Frontal cortex (tissue), 4 donors: ENCODE measurements around the gene FBXL17. TPM values are rescaled to one million over a fixed set of nuclear protein-coding genes. Genes with fewer than 3 reads are reported as not detected.

Experiments
- DNase-seq, 2 donors: peaks; one replicate each; pipeline ENCODE4 v3.0.0; 2012; ENCODE audit warnings: low spot score in 2 of 2
- FAIRE-seq: peaks from 2 replicates; lab custom pipeline; 2012; peaks lifted over from hg19 to GRCh38; lab: Jason Lieb, UNC
- small RNA-seq: library from RNA; depleted of rRNA; stranded (forward); fragments of <200 nt; gene quantifications from one replicate; pipeline ENCODE3, GENCODE V24; 2014
- total RNA-seq: library from RNA; depleted of rRNA; stranded (reverse); fragments of >200 nt; gene quantifications from one replicate; pipeline ENCODE4 v1.2.3, GENCODE V29; 2014
- donor health status: control.
- donor health status: control.
- donor health status: control.

Gene FBXL17
- total RNA-seq, 1 donor from 2014 or later, result 55.4 TPM

- DNase-seq, result no peak
- FAIRE-seq, result no peak
These were observed 572.5 kb downstream of the FBXL17 start for GRCh38 chr5:107809201-107810034.

Small RNA genes lying within 50 kb of the gene (small RNA-seq; reads per million reads assigned to genes)
- gene RN7SKP122, result not detected
